ENCODE results near the gene PTPRO.

Gene PTPRO

GRCh38 chr12:15350643-15351042 lies 28.3 kb downstream of the PTPRO start:
- no peak for DNase-seq (ENCODE audit: low spot score)

GRCh38 chr12:15355766-15356165 lies 33.5 kb downstream of the PTPRO start:
- DNase-seq (ENCODE audit: low spot score) = no peak

- no peak for DNase-seq (ENCODE audit: low spot score)
Observed at GRCh38 chr12:15356951-15357364, 34.6 kb downstream of the PTPRO start.

GRCh38 chr12:15364221-15365160 lies 42.2 kb downstream of the PTPRO start:
- no peak for DNase-seq (ENCODE audit: low spot score)

DNA sequence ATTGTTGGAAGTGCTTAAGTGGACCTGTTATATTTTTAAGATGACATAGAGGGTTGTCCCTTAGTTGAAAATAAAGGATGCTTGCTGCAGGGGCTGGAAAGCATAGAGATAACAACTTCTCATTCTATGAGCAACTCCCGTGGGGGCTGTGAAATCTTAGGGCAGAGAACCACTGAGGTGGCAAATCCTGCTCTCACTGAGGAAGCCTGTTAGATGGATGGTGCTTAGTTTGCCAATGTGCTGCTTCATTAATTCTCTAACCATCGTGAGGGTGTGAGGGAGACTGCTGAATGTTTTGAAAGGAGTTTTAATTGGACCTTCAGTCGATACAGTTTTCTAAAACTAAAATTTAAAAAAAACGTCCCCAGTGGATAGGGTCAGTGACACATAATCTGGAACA lies 46.5 kb downstream of the PTPRO start:
- no peak for DNase-seq (ENCODE audit: low spot score)

- DNase-seq (ENCODE audit: low spot score) = no peak
Observed at GRCh38 chr12:15372352-15372751, 50.0 kb downstream of the PTPRO start.

GRCh38 chr12:15387772-15388171 lies 65.5 kb downstream of the PTPRO start:
- DNase-seq (ENCODE audit: low spot score) = no peak

DNA sequence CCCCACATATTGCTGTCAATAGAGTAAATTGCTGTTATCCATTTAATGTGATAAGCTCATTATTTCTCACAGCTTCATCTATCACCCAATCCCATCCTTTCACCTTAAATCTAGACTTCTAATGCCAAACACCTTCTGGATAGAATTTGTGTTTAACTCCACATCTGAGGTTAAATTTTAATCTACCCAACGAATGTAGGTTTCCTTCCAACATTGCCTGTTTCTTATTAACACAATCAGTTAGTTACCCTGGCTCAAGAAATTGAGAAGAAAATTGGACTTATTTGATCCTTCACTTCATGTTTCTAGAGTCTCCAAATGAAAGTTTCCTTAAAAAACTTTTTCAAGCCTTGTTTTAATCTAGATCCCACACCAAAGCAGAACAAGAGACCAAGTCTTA lies 67.3 kb downstream of the PTPRO start:
- DNase-seq (ENCODE audit: low spot score) = no peak

GRCh38 chr12:15393037-15393436 lies 70.7 kb downstream of the PTPRO start:
- no peak for DNase-seq (ENCODE audit: low spot score)

GRCh38 chr12:15393995-15394394 lies 71.7 kb downstream of the PTPRO start:
- DNase-seq (ENCODE audit: low spot score) = no peak

- DNase-seq (ENCODE audit: low spot score) = no peak
Observed at GRCh38 chr12:15404485-15404884, 82.2 kb downstream of the PTPRO start.

GRCh38 chr12:15405606-15406005 lies 83.3 kb downstream of the PTPRO start:
- no peak for DNase-seq (ENCODE audit: low spot score)

DNA sequence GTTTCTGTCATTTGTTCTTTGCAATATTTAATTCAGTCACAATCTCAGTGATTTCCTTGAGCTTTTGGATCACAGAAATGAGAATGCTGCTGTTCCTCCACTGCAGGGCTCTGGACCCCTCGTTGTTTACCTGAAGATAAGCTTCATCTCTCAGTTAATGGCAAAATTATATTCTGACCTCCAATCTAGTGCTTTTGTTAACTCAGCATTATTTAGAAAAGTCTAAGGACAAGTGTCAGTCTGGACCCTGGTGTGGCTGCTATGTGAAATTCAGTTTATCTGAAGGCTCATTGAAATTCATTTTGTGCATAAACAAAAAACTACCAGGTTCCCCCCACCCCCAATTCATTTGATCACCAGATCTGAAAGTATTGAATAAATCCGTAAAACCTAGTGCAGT lies 84.7 kb downstream of the PTPRO start:
- no peak for DNase-seq (ENCODE audit: low spot score)

- no peak for DNase-seq (ENCODE audit: low spot score)
Observed at GRCh38 chr12:15411842-15412241, 89.5 kb downstream of the PTPRO start.

GRCh38 chr12:15417691-15418090 lies 95.4 kb downstream of the PTPRO start:
- DNase-seq (ENCODE audit: low spot score) = no peak

DNA sequence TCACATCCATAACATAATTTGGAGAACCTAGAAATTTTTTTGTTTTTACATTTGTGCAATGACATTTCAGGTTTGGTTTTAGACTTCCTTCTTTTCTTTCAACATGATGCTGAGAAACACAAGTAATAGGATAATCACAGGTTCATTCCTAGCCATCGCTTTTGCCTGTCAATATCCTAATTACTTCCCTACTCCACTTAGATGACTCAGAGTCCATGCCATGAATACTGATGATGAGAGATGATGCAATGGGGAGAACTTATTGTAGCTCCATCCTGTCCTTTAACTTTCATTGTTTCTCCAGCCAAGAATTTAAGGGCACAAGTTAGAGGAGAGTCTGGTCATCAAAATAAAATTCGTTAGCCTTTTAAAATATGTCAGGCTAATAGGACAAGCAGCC lies 101.3 kb downstream of the PTPRO start:
- no peak for DNase-seq (ENCODE audit: low spot score)

DNA sequence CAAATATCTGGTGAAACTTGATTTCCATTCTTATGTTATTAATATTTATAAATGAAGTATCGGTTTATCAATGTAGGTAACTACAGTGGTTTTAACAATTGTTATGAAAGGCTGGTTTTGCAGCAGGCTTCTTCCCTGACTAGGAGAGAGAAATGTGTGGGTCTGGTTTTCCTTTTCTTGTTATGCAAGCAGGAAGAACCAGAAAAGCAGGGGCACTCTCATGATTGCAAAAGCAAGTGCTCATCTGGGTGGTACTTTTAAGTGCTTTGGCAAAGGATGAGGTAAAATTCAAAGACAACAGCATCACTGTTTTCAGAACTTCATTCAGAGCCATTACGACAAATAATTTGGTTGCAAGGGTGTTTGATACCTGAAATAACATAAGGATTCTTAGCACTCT lies 105.6 kb downstream of the PTPRO start:
- DNase-seq (ENCODE audit: low spot score) = no peak

GRCh38 chr12:15428632-15429031 lies 106.3 kb downstream of the PTPRO start:
- DNase-seq (ENCODE audit: low spot score) = no peak

DNA sequence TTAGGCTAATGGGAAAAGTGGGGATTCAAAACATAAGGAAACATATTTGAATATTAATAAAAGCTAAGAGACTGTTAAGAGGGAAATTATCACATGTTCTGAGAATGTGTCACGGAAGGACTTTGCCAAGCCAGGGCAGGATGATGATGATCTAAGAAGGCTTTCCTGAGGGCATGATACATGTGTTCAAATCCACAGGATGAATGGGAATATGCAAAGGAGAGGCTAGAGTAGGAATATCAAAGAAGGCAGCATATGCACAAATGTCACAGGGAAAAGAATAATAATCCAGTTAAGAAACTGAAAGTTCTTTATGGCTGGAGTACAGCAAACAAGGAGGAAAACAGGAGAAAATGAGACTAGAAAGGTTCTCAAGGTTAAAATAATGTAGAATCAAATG lies 107.0 kb downstream of the PTPRO start:
- no peak for DNase-seq (ENCODE audit: low spot score)

GRCh38 chr12:15435597-15435996 lies 113.3 kb downstream of the PTPRO start:
- DNase-seq (ENCODE audit: low spot score) = no peak

GRCh38 chr12:15439459-15439858 lies 117.2 kb downstream of the PTPRO start:
- DNase-seq (ENCODE audit: low spot score) = no peak

DNA sequence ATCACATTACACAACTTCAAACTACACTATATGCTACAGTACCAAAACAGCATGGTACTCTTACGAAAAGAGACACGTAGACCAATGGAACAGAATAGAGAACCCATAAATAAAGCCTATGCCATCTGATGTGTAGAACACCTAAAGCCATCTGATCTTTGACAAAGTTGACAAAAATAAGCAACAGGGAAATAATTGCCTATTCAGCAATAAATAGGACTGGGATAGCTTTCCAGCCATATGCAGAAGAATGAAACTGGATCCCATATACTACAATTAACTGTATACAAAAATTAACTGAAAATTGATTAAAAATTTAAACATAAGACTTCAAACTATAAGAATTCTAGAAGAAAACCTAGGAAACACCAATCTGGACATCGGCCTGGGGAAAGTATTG lies 120.7 kb downstream of the PTPRO start:
- no peak for DNase-seq (ENCODE audit: low spot score)

DNA sequence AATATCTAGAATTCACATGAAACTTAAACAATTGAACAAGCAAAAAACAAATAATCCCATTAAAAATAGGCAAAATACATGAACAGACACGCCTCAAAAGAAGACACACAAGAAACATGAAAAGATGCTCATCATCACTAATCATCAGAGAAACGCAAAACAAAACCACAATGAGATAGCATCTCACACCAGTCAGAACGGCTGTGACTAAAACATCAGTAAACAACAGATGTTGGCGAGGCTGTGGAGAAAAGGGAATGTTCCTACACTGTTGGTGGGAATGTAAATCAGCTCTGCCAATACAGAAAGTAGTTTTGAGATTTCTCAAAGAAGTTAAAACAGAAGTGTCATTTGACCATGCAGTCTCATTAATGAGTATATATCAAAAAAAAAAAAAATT lies 121.3 kb downstream of the PTPRO start:
- DNase-seq (ENCODE audit: low spot score) = no peak

- DNase-seq (ENCODE audit: low spot score) = no peak
Observed at GRCh38 chr12:15444523-15444922, 122.2 kb downstream of the PTPRO start.

Measured in ecto neural progenitor cell (in vitro differentiated cells).